Loucy (cell line): ENCODE results near the gene MYO9A.

Source experiments
- H2AFZ ChIP-seq: fragments of 200-600 bp; sonication (generic); 2 replicates; pipeline ENCODE4 v1.6.0; 2016; ENCODE audit warnings: antibody characterized with exemption, mild to moderate bottlenecking, low read length, moderate library complexity
- H3F3A ChIP-seq: fragments of 200-600 bp; 2 replicates; pipeline ENCODE4 v1.6.0; 2016; ENCODE audit warnings: antibody characterized with exemption, low read depth, mild to moderate bottlenecking
- H3K27me3 ChIP-seq: fragments of 200-600 bp; sonication (generic); 2 replicates; pipeline ENCODE4 v1.6.1; 2014; ENCODE audit warnings: low read length, mild to moderate bottlenecking; ENCODE audit not compliant: insufficient read depth, poor library complexity, severe bottlenecking
- H3K36me3 ChIP-seq: fragments of 200-600 bp; sonication (generic); 2 replicates; pipeline ENCODE4 v1.6.1; 2016; ENCODE audit warnings: low read length; ENCODE audit not compliant: insufficient read depth
- H3K4me1 ChIP-seq: fragments of 200-600 bp; sonication (generic); 2 replicates; pipeline ENCODE4 v1.5.1; 2014; ENCODE audit warnings: low read length, mild to moderate bottlenecking; ENCODE audit not compliant: insufficient read depth, poor library complexity, severe bottlenecking
- H3K4me2 ChIP-seq: fragments of 200-600 bp; sonication (generic); 2 replicates; pipeline ENCODE4 v1.6.0; 2014; ENCODE audit warnings: antibody characterized with exemption, low read length, low read depth, mild to moderate bottlenecking; ENCODE audit not compliant: poor library complexity, severe bottlenecking
- H3K4me3 ChIP-seq: fragments of 200-600 bp; sonication (generic); 2 replicates; pipeline ENCODE4 v1.5.1; 2014; ENCODE audit warnings: low read length, mild to moderate bottlenecking, mixed read lengths; ENCODE audit not compliant: poor library complexity, severe bottlenecking
- H3K79me2 ChIP-seq: fragments of 200-600 bp; sonication (generic); 2 replicates; pipeline ENCODE4 v1.6.1; 2014; ENCODE audit warnings: low read length; ENCODE audit not compliant: insufficient read depth
- H3K9ac ChIP-seq: fragments of 200-600 bp; sonication (generic); 2 replicates; pipeline ENCODE4 v1.6.0; 2014; ENCODE audit warnings: mild to moderate bottlenecking, low read depth, low read length, moderate library complexity; ENCODE audit not compliant: poor library complexity, severe bottlenecking
- H3K9me2 ChIP-seq: fragments of 200-600 bp; sonication (generic); replicated peaks from 2 replicates; pipeline ENCODE4 v1.6.1; 2016; ENCODE audit warnings: low read depth, low read length, mixed read lengths
- H3K9me3 ChIP-seq: fragments of 200-600 bp; sonication (generic); 2 replicates; pipeline ENCODE4 v1.6.1; 2014; ENCODE audit warnings: mild to moderate bottlenecking, antibody characterized with exemption, low read length, low read depth; ENCODE audit not compliant: insufficient read depth
- H4K20me1 ChIP-seq: fragments of 200-600 bp; sonication (generic); 2 replicates; pipeline ENCODE4 v1.6.0; 2014; ENCODE audit warnings: antibody characterized with exemption, low read length, mild to moderate bottlenecking; ENCODE audit not compliant: insufficient read depth, poor library complexity, severe bottlenecking
- CTCF ChIP-seq: fragments of 200-600 bp; sonication (generic); conservative IDR thresholded peaks from 2 replicates; pipeline ENCODE4 v1.5.1; 2014; ENCODE audit warnings: mild to moderate bottlenecking, antibody characterized with exemption, low read length
- EZH2phosphoT487 ChIP-seq: fragments of 200-600 bp; IDR thresholded peaks from 2 replicates; pipeline ENCODE4 v1.6.1; 2018; ENCODE audit warnings: antibody characterized with exemption, mild to moderate bottlenecking, moderate library complexity, borderline replicate concordance

Gene MYO9A

GRCh38 chr15:71826196-71826595 is 291.8 kb downstream of the MYO9A start:
- Histone ChIP-seq H4K20me1 (no peaks in the 10 kb centered on the region), H3K4me2 (no peak overlapping the region), H3F3A (no peaks in the 10 kb centered on the region), H2AFZ (no peak overlapping the region), H3K9me3 (peaks cover 7% of the 10 kb centered on the region; the same call in 1 of the 2 replicates), H3K36me3 (peaks cover 49% of the 10 kb centered on the region; the same call in 1 of the 2 replicates), H3K4me3 (no peak overlapping the region), H3K79me2 (no peaks in the 10 kb centered on the region), H3K9me2 (no peaks in the 10 kb centered on the region), H3K27me3 (no peaks in the 10 kb centered on the region), H3K4me1 (no peaks in the 10 kb centered on the region), H3K9ac (no peak overlapping the region)
- no peak for TF ChIP-seq EZH2phosphoT487

- H4K20me1 ChIP-seq, result no peaks in the 10 kb centered on the region
- TF ChIP-seq EZH2phosphoT487, result no peak
- TF ChIP-seq CTCF, result no peak
- no peaks in the 10 kb centered on the region for H3K27me3 ChIP-seq
- H3K4me3 ChIP-seq, result no peak overlapping the region
- H3F3A ChIP-seq, result no peaks in the 10 kb centered on the region
- H3K79me2 ChIP-seq, result no peaks in the 10 kb centered on the region
- no peak overlapping the region for H2AFZ ChIP-seq
- peaks cover 49% of the 10 kb centered on the region; the same call in 1 of the 2 replicates for H3K36me3 ChIP-seq
- no peaks in the 10 kb centered on the region for H3K4me1 ChIP-seq
- no peak overlapping the region for H3K9ac ChIP-seq
- no peaks in the 10 kb centered on the region for H3K9me2 ChIP-seq
- no peak overlapping the region for H3K4me2 ChIP-seq
- H3K9me3 ChIP-seq, result peaks cover 7% of the 10 kb centered on the region; the same call in 1 of the 2 replicates
These were observed 292.8 kb downstream of the MYO9A start for GRCh38 chr15:71825021-71825730.

GRCh38 chr15:71823801-71824200 is 294.1 kb downstream of the MYO9A start:
- Histone ChIP-seq H3K4me1 (no peaks in the 10 kb centered on the region), H3K27me3 (no peaks in the 10 kb centered on the region), H3K4me3 (no peak overlapping the region), H3K4me2 (no peak overlapping the region), H3F3A (no peaks in the 10 kb centered on the region), H3K36me3 (peaks cover 36% of the 10 kb centered on the region; the same call in 1 of the 2 replicates), H3K9me3 (peaks cover 7% of the 10 kb centered on the region; the same call in 1 of the 2 replicates), H3K79me2 (no peaks in the 10 kb centered on the region), H4K20me1 (no peaks in the 10 kb centered on the region), H3K9me2 (no peaks in the 10 kb centered on the region), H3K9ac (no peak overlapping the region), H2AFZ (no peak overlapping the region)
- no peak for TF ChIP-seq CTCF
- no peak for TF ChIP-seq EZH2phosphoT487
